ENCODE data around the gene ZSCAN18.

Gene ZSCAN18

GRCh38 chr19:58084596-58085347 is 13.3 kb downstream of the ZSCAN18 start:
- H3K36me3 ChIP-seq: peaks cover 31% of the 10 kb centered on the region
- no peaks in the 10 kb centered on the region for H3K27me3 ChIP-seq (ENCODE audit: insufficient read depth, low read depth, severe bottlenecking)
- TF ChIP-seq, protein P1, sequence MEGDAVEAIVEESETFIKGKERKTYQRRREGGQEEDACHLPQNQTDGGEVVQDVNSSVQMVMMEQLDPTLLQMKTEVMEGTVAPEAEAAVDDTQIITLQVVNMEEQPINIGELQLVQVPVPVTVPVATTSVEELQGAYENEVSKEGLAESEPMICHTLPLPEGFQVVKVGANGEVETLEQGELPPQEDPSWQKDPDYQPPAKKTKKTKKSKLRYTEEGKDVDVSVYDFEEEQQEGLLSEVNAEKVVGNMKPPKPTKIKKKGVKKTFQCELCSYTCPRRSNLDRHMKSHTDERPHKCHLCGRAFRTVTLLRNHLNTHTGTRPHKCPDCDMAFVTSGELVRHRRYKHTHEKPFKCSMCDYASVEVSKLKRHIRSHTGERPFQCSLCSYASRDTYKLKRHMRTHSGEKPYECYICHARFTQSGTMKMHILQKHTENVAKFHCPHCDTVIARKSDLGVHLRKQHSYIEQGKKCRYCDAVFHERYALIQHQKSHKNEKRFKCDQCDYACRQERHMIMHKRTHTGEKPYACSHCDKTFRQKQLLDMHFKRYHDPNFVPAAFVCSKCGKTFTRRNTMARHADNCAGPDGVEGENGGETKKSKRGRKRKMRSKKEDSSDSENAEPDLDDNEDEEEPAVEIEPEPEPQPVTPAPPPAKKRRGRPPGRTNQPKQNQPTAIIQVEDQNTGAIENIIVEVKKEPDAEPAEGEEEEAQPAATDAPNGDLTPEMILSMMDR (IDR thresholded peaks at IDR 0.05; ENCODE audit: low read depth, low read length): no peak
- H3K27ac ChIP-seq: no peak overlapping the region
- H3K9me3 ChIP-seq (ENCODE audit: severe bottlenecking): no peaks in the 10 kb centered on the region
- no peak overlapping the region for H3K4me3 ChIP-seq (ENCODE audit: low read depth, low read length)
- DNase-seq: no peak

DNA sequence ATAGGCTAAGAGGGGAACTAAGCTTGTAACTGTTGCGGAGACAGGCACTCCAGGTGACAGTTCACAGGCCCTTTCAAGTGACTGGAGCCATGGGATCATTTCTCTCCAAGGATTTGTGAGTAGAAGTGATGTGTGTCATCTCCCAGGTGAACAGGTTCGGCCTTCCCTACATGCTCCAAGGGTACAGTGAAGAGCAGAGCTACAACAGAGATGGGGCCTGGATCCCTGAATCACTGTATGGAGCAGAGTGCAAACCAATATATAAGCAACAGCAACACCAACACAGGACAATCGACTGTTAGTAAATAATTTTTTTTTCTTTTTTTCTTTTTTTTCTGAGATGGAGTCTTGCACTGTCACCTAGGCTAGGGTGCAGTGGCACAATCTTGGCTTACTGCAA is 15.0 kb downstream of the ZSCAN18 start:
- peaks cover 29% of the 10 kb centered on the region for H3K36me3 ChIP-seq
- DNase-seq: no peak
- H3K9me3 ChIP-seq (ENCODE audit: severe bottlenecking): no peaks in the 10 kb centered on the region
- TF ChIP-seq, protein P1 (IDR thresholded peaks at IDR 0.05; ENCODE audit: low read depth, low read length): no peak
- no peak overlapping the region for H3K4me3 ChIP-seq (ENCODE audit: low read depth, low read length)
- H3K27me3 ChIP-seq (ENCODE audit: insufficient read depth, low read depth, severe bottlenecking): no peaks in the 10 kb centered on the region
- H3K27ac ChIP-seq: no peak overlapping the region

DNA sequence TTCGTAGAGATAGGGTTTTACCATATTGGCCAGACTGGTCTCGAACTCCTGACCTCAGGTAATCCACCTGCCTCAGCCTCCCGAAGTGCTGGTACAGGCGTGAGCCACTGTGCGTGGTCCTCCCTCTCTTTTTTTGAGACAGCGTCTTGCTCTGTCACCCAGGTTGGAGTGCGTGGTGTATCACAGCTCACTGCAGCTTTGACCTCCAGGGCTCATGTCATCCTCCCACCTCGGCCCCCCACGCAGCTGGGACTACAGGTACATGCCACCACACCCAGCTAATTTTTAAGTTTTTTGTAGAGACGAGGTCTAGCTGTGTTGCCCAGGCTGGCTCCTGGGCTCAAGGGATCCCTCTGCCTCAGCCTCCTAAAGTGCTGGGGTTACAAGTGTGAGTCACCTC is 18.2 kb downstream of the ZSCAN18 start:
- TF ChIP-seq, protein P1 (IDR thresholded peaks at IDR 0.05; ENCODE audit: low read depth, low read length): no peak
- DNase-seq: no peak
- H3K27ac ChIP-seq: no peak overlapping the region
- no peak overlapping the region for H3K4me3 ChIP-seq (ENCODE audit: low read depth, low read length)
- H3K36me3 ChIP-seq: peaks cover 12% of the 10 kb centered on the region
- no peaks in the 10 kb centered on the region for H3K9me3 ChIP-seq (ENCODE audit: severe bottlenecking)
- H3K27me3 ChIP-seq (ENCODE audit: insufficient read depth, low read depth, severe bottlenecking): no peaks in the 10 kb centered on the region

DNA sequence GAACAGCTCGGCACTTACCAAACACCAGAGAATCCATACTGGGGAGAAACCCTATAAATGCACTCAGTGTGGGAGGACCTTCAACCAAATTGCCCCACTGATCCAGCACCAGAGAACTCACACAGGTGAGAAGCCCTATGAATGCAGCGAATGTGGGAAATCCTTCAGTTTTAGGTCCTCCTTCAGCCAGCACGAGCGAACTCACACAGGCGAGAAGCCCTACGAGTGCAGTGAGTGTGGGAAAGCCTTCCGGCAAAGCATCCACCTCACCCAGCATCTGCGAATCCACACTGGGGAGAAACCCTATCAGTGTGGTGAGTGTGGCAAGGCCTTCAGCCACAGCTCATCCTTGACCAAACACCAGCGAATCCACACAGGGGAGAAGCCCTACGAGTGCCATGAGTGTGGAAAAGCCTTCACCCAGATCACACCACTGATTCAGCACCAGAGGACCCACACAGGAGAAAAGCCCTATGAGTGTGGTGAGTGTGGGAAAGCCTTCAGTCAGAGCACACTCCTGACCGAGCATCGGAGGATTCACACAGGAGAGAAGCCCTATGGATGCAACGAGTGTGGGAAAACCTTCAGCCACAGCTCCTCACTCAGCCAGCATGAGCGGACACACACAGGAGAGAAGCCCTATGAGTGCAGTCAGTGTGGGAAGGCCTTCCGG is 30.7 kb downstream of the ZSCAN18 start:
- Histone ChIP-seq H3K27me3 (ENCODE audit: insufficient read depth, low read depth, severe bottlenecking) (no peaks in the 10 kb centered on the region), H3K27ac (no peak overlapping the region), H3K36me3 (peaks cover 48% of the 10 kb centered on the region), H3K9me3 (ENCODE audit: severe bottlenecking) (peaks cover 23% of the 10 kb centered on the region), H3K4me3 (ENCODE audit: low read depth, low read length) (no peak overlapping the region)
- TF ChIP-seq, protein P1 (IDR thresholded peaks at IDR 0.05; ENCODE audit: low read depth, low read length): no peak
- no peak for DNase-seq

DNA sequence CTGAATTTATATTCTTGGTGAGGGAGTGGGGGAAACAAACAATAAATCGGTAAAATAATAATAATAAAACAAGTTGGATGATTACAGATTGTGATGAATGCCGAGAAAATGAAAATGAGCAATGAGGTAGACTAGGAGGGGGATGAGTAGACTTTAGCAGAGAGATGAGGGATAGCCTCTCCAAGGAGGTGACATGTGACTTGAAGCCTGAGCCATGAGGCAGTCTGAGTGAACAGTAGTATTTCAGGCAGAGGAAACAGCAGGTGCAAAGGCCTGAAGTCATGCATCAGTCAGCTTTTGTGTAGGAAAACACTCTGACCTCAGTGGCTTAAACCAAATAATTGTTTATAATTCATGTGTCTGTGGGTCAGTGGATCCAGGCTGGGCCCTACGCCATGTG is 34.3 kb downstream of the ZSCAN18 start:
- H3K27me3 ChIP-seq (ENCODE audit: insufficient read depth, low read depth, severe bottlenecking): no peaks in the 10 kb centered on the region
- no peak overlapping the region for H3K27ac ChIP-seq
- H3K9me3 ChIP-seq (ENCODE audit: severe bottlenecking): peaks cover 26% of the 10 kb centered on the region
- no peak for DNase-seq
- no peak overlapping the region for H3K4me3 ChIP-seq (ENCODE audit: low read depth, low read length)
- TF ChIP-seq, protein P1 (IDR thresholded peaks at IDR 0.05; ENCODE audit: low read depth, low read length): no peak
- H3K36me3 ChIP-seq: peaks cover 50% of the 10 kb centered on the region

Data from WERI-Rb-1 (cell line).